ENCODE results near the gene ADAM10.

DNA sequence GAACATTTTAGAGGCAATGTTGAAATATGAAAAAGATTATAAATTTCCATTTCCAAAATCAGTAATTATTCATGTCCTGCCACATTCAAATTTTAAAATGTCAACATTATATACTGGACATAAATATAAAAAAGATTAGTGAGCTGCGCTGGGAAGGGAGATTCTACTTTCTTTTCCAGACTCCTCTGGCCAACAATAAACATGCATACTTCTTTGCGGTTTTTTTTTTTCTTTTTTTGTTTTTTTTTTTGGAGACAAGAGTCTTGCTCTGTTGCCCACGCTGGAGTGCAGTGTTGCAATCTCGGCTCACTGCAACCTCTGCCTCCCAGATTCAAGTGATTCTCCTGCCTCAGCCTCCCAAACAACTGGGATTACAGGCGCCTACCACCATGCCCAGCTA is 105.5 kb downstream of the ADAM10 start:
- TF ChIP-seq, protein P1, sequence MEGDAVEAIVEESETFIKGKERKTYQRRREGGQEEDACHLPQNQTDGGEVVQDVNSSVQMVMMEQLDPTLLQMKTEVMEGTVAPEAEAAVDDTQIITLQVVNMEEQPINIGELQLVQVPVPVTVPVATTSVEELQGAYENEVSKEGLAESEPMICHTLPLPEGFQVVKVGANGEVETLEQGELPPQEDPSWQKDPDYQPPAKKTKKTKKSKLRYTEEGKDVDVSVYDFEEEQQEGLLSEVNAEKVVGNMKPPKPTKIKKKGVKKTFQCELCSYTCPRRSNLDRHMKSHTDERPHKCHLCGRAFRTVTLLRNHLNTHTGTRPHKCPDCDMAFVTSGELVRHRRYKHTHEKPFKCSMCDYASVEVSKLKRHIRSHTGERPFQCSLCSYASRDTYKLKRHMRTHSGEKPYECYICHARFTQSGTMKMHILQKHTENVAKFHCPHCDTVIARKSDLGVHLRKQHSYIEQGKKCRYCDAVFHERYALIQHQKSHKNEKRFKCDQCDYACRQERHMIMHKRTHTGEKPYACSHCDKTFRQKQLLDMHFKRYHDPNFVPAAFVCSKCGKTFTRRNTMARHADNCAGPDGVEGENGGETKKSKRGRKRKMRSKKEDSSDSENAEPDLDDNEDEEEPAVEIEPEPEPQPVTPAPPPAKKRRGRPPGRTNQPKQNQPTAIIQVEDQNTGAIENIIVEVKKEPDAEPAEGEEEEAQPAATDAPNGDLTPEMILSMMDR (IDR thresholded peaks at IDR 0.05), result no peak
- no peak for TF ChIP-seq POLR2A (IDR thresholded peaks at IDR 0.05)

All from Peyer's patch (tissue), 4 donors.